Gastroesophageal sphincter (tissue), 3 donors: ENCODE measurements around the gene SPAG16.

Source experiments
- POLR2AphosphoS5 ChIP-seq: sonication (generic); formaldehyde crosslinking; IDR thresholded peaks from one replicate; pipeline ENCODE4 v1.6.1; 2017; ENCODE audit warnings: antibody characterized with exemption
- TF ChIP-seq, protein P1 (sequence below), 4 experiments: fragments of 200-600 bp in 2 of 4; fragments of 450-650 bp in 2 of 4; sonication (generic) in 1 of 4; IDR thresholded peaks; one replicate each; pipeline ENCODE4 v1.5.1; 2017 to 2019; ENCODE audit warnings: antibody characterized with exemption in 4 of 4, mild to moderate bottlenecking in 2 of 4, moderate library complexity in 2 of 4

DNA sequence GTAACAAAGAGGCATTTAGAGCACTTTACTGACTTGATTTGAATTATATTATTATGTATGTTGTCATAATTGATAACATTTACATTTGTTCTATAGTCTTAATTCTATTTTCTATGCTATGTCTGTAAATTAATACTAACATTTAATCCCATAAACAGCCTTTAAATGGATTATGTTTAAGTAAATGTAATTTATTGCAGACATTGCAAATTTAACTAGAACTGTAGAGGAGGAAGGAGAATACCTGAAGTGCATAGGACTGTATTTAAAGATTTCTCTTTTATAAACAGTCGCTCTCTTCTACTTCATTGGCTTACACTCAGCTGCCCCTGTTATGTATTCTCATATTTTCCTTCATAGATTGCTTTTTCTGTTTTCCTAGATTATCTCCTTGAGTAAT is 92.4 kb downstream of the SPAG16 start:
- TF ChIP-seq, protein P1, sequence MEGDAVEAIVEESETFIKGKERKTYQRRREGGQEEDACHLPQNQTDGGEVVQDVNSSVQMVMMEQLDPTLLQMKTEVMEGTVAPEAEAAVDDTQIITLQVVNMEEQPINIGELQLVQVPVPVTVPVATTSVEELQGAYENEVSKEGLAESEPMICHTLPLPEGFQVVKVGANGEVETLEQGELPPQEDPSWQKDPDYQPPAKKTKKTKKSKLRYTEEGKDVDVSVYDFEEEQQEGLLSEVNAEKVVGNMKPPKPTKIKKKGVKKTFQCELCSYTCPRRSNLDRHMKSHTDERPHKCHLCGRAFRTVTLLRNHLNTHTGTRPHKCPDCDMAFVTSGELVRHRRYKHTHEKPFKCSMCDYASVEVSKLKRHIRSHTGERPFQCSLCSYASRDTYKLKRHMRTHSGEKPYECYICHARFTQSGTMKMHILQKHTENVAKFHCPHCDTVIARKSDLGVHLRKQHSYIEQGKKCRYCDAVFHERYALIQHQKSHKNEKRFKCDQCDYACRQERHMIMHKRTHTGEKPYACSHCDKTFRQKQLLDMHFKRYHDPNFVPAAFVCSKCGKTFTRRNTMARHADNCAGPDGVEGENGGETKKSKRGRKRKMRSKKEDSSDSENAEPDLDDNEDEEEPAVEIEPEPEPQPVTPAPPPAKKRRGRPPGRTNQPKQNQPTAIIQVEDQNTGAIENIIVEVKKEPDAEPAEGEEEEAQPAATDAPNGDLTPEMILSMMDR (IDR thresholded peaks at IDR 0.05) = no peak
- TF ChIP-seq POLR2AphosphoS5 = no peak
